K562 (cell line): ENCODE results near the gene PXN. TPM values are rescaled to one million over a fixed set of nuclear protein-coding genes. Genes with fewer than 3 reads are reported as not detected.

Experiments
- HSF4 ChIP-seq: fragments of 250-450 bp; sonication (Bioruptor Pico); IDR thresholded peaks from 2 replicates; pipeline ENCODE4 v2.1.2; 2022; ENCODE audit warnings: mild to moderate bottlenecking, moderate library complexity, borderline replicate concordance
- JUN ChIP-seq, 2 experiments: sonication (generic) in 1 of 2; formaldehyde crosslinking in 1 of 2; IDR thresholded peaks; 2 replicates each; pipeline versions ENCODE4 v1.6.1 to v1.8.0; 2012 to 2022; ENCODE audit warnings: borderline replicate concordance in 2 of 2, mild to moderate bottlenecking in 2 of 2, improper control_type of control experiment in 1 of 2, low read depth in 1 of 2, low read length in 1 of 2, missing genetic modification reagents in 1 of 2
- MBD2 ChIP-seq: sonication (generic); IDR thresholded peaks from 2 replicates; pipeline ENCODE4 v1.6.1; 2016; ENCODE audit warnings: low read depth, borderline replicate concordance
- polyA plus RNA-seq, 8 experiments: library from polyadenylated mRNA; depleted of rRNA in 4 of 8; stranded (reverse) in 5 of 8; unstranded in 3 of 8; fragments of >200 nt; fragmentation: Nextera tagmentation in 2 of 8; fragmentation: Illumina TruSeq in 1 of 8; extraction: Ambion mirVana in 2 of 8; extraction: Trizol in 1 of 8; gene quantifications; 2 replicates each; pipeline versions ENCODE4 v1.2.1 to v1.2.3, GENCODE V29; 2011 to 2014; ENCODE audit warnings: inconsistent platforms in 1 of 8, missing spikeins in 1 of 8
- total RNA-seq, 7 experiments: library from RNA; depleted of rRNA in 6 of 7; stranded (reverse); fragments of >200 nt in 6 of 7; fragmentation: Illumina TruSeq in 2 of 7; extraction: Trizol in 2 of 7; gene quantifications; 2 replicates each; pipeline versions ENCODE4 v1.2.1 to v1.2.3, GENCODE V29; 2011 to 2021; ENCODE audit warnings: low replicate concordance in 1 of 7
- TF ChIP-seq, protein P1 (sequence below): fragments of 450-650 bp; IDR thresholded peaks from 2 replicates; pipeline ENCODE4 v1.6.1; 2018; ENCODE audit not compliant: partially characterized antibody
- TF ChIP-seq, protein P2 (sequence below): sonication (generic); formaldehyde crosslinking; IDR thresholded peaks from 2 replicates; pipeline ENCODE4 v1.8.0; 2022; ENCODE audit warnings: mild to moderate bottlenecking, missing genetic modification reagents
- TF ChIP-seq, protein P3 (sequence below): fragments of 450-650 bp; IDR thresholded peaks from 2 replicates; pipeline ENCODE4 v1.6.1; 2016; ENCODE audit warnings: low read depth, mild to moderate bottlenecking, moderate library complexity
- TF ChIP-seq, protein P4 (sequence below): fragments of 200-800 bp; sonication (Bioruptor generic); IDR thresholded peaks from 2 replicates; pipeline ENCODE4 v1.6.1; 2017; ENCODE audit warnings: missing genetic modification characterization, missing compliant biosample characterization
- TF ChIP-seq, protein P5 (sequence below), 2 experiments: fragments of 450-650 bp; IDR thresholded peaks; 2 replicates each; pipeline ENCODE4 v1.6.1; 2018; ENCODE audit warnings: mild to moderate bottlenecking in 2 of 2, low read depth in 1 of 2; ENCODE audit not compliant: partially characterized antibody in 2 of 2

PXN gene
- total and polyA plus RNA-seq, 9 of the 15 experiments (the other 6 are each of a cell fraction or from before 2014, with no cell fraction given): 4.0 to 74.1 (median 18.6) TPM

DNA sequence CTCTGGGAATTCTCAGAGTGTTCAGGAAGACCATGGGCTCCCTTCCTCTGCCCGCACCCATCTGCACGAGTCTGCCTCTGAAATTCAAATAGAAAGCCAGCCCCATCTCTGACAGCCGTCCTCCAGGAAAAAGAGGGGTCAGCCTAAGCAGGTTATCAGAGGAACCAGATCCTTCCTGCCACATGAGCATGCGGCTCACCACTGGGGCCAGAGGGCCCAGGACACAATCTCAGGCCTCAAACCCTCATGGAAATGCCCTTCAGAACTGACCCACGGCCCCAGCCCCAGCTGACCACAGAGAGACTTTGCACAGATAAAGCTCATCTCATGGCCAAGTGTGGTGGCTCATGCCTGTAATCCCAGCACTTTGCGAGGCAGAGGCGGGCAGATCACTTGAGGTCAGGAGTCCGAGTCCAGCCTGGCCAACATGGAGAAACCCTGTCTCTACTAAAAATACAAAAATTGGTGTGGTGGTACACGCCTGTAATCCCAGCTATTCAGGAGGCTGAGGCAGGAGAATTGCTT, 23.2 kb downstream of the PXN start (continued):
- TF ChIP-seq, protein P1, sequence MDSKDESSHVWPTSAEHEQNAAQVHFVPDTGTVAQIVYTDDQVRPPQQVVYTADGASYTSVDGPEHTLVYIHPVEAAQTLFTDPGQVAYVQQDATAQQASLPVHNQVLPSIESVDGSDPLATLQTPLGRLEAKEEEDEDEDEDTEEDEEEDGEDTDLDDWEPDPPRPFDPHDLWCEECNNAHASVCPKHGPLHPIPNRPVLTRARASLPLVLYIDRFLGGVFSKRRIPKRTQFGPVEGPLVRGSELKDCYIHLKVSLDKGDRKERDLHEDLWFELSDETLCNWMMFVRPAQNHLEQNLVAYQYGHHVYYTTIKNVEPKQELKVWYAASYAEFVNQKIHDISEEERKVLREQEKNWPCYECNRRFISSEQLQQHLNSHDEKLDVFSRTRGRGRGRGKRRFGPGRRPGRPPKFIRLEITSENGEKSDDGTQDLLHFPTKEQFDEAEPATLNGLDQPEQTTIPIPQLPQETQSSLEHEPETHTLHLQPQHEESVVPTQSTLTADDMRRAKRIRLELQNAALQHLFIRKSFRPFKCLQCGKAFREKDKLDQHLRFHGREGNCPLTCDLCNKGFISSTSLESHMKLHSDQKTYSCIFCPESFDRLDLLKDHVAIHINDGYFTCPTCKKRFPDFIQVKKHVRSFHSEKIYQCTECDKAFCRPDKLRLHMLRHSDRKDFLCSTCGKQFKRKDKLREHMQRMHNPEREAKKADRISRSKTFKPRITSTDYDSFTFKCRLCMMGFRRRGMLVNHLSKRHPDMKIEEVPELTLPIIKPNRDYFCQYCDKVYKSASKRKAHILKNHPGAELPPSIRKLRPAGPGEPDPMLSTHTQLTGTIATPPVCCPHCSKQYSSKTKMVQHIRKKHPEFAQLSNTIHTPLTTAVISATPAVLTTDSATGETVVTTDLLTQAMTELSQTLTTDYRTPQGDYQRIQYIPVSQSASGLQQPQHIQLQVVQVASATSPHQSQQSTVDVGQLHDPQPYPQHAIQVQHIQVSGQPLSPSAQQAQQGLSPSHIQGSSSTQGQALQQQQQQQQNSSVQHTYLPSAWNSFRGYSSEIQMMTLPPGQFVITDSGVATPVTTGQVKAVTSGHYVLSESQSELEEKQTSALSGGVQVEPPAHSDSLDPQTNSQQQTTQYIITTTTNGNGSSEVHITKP: peak; percentile 9
- TF ChIP-seq, protein P2, sequence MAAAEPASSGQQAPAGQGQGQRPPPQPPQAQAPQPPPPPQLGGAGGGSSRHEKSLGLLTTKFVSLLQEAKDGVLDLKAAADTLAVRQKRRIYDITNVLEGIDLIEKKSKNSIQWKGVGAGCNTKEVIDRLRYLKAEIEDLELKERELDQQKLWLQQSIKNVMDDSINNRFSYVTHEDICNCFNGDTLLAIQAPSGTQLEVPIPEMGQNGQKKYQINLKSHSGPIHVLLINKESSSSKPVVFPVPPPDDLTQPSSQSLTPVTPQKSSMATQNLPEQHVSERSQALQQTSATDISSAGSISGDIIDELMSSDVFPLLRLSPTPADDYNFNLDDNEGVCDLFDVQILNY: peak; percentile 11; the same call in 1 of the 2 replicates
- TF ChIP-seq, protein P3, sequence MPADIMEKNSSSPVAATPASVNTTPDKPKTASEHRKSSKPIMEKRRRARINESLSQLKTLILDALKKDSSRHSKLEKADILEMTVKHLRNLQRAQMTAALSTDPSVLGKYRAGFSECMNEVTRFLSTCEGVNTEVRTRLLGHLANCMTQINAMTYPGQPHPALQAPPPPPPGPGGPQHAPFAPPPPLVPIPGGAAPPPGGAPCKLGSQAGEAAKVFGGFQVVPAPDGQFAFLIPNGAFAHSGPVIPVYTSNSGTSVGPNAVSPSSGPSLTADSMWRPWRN: peak; percentile 99
- 0 out of 2 replicates have a peak, but pooled peaks have one; percentile 40 for TF ChIP-seq MBD2
- TF ChIP-seq, protein P4, sequence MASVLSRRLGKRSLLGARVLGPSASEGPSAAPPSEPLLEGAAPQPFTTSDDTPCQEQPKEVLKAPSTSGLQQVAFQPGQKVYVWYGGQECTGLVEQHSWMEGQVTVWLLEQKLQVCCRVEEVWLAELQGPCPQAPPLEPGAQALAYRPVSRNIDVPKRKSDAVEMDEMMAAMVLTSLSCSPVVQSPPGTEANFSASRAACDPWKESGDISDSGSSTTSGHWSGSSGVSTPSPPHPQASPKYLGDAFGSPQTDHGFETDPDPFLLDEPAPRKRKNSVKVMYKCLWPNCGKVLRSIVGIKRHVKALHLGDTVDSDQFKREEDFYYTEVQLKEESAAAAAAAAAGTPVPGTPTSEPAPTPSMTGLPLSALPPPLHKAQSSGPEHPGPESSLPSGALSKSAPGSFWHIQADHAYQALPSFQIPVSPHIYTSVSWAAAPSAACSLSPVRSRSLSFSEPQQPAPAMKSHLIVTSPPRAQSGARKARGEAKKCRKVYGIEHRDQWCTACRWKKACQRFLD (CRISPR knock-in tag): peak; percentile 96
- TF ChIP-seq JUN (IDR thresholded peaks at IDR 0.05; ENCODE audit: borderline replicate concordance, low read depth, low read length): 0 out of 2 replicates have a peak, but pooled peaks have one; percentile 50
- TF ChIP-seq JUN (CRISPR knock-in tag; IDR thresholded peaks at IDR 0.05; ENCODE audit: borderline replicate concordance): no peak
- TF ChIP-seq, protein P5, sequence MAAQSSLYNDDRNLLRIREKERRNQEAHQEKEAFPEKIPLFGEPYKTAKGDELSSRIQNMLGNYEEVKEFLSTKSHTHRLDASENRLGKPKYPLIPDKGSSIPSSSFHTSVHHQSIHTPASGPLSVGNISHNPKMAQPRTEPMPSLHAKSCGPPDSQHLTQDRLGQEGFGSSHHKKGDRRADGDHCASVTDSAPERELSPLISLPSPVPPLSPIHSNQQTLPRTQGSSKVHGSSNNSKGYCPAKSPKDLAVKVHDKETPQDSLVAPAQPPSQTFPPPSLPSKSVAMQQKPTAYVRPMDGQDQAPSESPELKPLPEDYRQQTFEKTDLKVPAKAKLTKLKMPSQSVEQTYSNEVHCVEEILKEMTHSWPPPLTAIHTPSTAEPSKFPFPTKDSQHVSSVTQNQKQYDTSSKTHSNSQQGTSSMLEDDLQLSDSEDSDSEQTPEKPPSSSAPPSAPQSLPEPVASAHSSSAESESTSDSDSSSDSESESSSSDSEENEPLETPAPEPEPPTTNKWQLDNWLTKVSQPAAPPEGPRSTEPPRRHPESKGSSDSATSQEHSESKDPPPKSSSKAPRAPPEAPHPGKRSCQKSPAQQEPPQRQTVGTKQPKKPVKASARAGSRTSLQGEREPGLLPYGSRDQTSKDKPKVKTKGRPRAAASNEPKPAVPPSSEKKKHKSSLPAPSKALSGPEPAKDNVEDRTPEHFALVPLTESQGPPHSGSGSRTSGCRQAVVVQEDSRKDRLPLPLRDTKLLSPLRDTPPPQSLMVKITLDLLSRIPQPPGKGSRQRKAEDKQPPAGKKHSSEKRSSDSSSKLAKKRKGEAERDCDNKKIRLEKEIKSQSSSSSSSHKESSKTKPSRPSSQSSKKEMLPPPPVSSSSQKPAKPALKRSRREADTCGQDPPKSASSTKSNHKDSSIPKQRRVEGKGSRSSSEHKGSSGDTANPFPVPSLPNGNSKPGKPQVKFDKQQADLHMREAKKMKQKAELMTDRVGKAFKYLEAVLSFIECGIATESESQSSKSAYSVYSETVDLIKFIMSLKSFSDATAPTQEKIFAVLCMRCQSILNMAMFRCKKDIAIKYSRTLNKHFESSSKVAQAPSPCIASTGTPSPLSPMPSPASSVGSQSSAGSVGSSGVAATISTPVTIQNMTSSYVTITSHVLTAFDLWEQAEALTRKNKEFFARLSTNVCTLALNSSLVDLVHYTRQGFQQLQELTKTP (IDR thresholded peaks at IDR 0.05; ENCODE audit: low read depth in 1 of 2, partially characterized antibody in 2 of 2): peak in 1 of 2 experiments; percentile 67
- TF ChIP-seq HSF4 (CRISPR knock-in tag): no peak
